GM18505 (cell line): ENCODE data around the gene KDM4C.
"Not testable (repeated sequence)": the region's sequence is repeated elsewhere in the genome, so short reads cannot be mapped to it uniquely, and the experiment has no call there.

ENCODE experiments used
- ATAC-seq: cut with Tn5 transposase; IDR thresholded peaks from one replicate; pipeline ENCODE4 v1.9.1; 2021; ENCODE audit not compliant: unreplicated experiment
- POLR2A ChIP-seq: IDR thresholded peaks from 4 replicates; pipeline ENCODE4 v1.6.1; 2011; ENCODE audit warnings: borderline replicate concordance; ENCODE audit not compliant: insufficient read depth, insufficient read length; ENCODE audit errors: extremely low read depth

Gene KDM4C

DNA sequence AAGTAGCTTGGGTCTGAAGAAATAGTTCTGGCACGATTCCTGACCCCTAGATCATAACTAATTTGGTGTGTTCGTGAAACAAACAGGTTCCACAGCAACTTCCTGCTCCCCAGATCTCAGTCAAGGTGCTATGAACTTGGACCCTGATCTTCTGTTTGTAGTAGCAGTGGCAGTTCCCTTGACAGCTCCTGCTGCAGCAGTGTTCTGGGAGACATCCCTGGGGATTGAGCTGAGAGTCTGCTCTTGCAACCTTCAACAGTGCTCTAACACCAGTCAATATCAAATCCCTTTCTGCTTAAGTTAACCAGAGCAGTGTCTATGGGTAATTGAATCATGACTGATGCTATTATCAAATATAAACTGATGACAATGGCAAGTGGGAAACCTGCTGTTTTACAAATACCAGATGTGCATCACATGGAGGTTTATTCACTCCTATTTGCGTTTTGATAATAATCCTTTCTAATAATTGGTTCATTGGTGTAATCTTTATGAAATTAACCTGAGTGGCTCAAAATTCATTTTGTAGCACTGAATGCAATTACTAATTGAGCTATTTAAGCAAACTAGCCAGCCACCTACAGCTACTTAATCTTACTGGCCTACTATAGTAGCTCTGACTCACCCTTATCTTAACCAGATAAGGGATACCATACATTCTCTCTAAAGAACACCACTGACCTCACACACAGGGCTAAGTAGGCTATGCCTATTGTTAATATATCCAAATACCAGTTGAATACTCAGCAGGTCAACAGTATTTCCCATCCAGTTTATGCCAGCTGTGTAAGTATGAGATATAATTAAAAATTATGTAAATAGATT lies 21.9 kb downstream of the KDM4C start:
- no peak for ATAC-seq
- TF ChIP-seq POLR2A, result no peak

DNA sequence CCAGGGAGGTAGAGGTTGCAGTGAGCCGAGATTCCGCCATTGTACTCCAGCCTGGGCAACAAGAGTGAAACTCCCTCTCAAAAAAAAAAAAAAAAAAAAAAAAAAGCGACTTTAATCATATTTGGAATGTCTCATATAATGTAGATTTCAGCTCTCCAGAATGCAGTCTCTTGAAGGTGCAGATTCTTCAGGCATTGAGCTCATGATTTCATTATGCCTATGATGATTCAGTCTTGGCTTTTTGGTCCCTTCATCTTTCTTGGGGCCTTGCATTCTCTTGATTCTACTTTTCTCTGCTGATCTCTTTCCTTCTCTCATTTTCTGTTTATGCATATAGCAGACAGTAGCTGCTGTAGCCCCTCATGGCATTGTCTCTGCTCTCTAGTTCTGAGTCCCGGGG lies 22.9 kb downstream of the KDM4C start:
- no peak for TF ChIP-seq POLR2A
- ATAC-seq, result no peak

DNA sequence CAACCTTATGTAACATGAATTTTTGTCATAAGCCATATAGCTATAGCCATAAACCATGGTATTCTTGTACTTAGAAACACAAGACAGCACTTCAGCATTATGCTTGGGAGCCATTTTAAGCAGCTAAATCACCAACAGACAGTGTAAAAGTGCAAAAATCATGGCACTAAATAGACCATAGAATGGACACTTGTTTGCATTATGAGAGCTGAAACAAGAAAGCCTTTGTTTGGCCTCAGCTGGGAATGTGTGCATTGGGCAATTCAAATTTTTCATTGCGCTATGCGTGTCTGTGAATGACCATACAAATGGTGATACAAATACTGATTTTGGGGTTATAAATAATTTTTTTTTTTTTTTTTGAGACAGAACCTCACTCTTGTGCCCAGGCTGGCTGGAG lies 23.7 kb downstream of the KDM4C start:
- ATAC-seq, result no peak
- no peak for TF ChIP-seq POLR2A

DNA sequence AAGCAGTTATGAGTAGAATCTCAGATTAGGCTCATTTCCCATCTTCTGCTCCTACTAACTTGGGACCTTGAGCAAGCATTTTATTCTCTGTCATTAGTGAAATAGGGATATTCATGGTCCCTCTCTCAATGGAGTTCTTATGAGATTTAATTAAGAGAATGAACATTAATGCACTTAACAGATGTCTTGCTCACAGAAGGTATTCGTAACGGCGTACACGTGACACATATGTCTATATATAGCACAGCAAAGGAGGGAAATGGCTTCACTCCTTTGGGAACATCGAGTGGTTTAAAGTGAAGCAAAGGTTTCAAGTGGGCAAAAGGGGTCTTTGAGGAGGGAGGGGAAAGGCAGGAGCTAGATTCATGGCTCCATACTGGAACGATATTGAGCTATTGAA lies 24.6 kb downstream of the KDM4C start:
- no peak for TF ChIP-seq POLR2A
- ATAC-seq, result no peak

DNA sequence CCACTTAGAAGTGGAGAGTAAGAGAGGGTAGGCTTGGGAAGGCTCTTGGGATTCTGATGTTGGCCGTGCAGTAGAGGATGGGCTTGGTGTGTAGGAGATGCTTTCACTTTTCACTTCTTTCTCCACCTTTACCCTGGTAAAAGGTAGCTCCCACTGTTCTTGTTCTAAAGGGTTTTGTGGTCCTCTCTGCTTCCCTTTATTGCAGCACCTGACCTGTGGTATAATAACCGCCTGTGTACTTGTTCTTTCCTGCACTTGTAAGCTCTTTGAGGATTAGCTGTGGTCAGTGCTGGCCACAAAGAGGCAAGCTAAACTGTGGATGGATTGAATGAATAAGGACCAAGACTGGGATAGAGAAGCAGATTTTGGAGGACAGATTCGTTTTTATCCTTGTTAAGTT lies 25.2 kb downstream of the KDM4C start:
- TF ChIP-seq POLR2A, result no peak
- ATAC-seq, result no peak

DNA sequence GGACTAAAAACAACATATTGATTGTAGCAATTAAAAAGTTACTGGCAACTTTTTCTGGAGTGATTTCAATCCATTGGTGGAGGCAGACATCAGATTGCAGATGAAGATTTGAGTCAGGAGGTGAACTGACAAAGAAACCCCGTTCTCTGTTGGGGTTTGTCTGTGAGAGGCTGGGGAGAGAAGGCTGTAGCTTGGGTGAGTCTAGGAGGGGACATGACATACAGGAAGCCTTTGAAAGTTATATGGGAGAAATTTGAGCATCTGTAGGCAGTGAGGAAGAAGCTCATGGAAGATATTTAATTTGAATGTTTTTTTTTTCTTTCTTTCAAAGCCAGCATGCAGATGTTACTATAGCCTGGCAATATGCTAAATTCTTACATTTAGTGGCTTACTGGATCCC lies 26.0 kb downstream of the KDM4C start:
- no peak for TF ChIP-seq POLR2A
- ATAC-seq, result no peak

DNA sequence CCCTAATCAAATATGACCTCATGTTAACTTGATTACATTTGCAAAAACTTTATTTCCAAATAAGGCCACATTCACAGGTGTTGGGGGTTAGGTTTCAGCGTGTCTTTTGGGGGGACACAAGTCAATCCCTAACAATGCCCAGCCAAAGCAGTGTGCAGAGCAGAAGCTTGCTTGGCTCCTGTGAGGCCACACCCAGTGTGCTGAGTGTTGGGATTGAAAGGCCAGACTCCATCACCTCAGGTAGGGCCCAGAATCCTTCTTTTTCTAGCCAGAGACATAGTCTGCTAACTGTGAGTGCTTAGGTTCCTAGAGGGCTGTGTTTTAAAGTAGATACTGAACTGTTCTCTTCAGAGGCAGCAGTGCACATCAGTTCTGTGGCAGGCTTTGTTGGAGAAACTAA lies 27.9 kb downstream of the KDM4C start:
- no peak for ATAC-seq
- TF ChIP-seq POLR2A, result no peak

DNA sequence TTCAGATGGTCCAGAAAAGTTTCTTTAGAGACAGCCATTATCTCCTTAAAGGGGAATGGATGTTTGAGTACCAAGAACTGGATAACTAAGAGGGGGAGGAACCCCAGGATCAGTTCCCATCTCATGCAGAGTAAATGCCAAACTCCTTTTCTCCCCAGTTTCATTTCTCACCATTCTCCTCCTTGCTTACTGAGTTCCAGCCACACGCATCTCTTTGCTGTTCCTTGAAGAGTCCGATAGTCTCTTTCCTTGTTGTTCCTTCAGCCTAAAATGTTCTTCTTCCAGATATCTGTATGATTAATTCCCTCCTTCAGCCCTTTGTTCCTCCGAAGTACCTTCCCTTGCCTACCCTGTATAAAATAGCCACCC lies 30.0 kb downstream of the KDM4C start:
- ATAC-seq, result no peak
- TF ChIP-seq POLR2A, result no peak

DNA sequence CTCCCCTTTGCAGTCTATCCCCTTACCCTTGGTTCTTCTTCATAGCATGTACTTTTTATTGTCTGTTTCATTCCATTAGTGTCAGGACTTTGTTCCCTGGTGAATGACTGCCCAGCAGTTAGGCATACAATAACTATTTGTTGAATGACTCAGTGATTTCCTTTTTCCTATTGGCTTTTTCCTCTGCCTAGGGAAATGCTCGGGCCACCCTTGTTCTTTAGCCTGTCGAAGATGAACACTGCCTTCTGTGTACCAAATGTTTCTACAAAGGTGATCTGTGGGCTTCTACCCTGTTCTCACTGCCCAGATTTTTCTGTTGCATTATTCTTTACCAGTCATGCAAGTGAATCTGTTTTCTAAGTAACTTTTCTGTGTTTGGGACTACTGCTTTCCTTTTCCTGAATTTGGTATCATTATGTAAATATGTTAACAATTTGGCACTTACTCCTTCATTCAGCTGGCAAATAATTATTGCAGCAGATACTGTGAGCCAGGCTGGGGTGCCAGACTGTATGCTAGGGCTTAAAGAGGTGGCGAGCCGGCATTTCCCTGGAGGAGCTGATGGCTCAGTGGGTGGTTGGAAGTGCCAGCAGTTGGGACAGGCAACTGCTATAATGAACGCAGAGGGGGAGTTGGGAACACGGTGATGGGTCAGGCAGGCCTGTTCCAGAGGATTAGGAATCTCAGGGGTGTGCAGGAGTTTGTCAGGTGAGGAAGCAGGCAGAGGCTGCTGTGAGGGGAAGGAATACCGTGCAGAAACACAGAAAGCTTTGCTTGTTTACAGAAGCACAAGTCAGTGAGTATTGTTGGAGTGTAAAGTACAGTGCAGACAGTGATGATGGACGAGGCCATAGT lies 30.6 kb downstream of the KDM4C start:
- no peak for ATAC-seq
- no peak for TF ChIP-seq POLR2A

DNA sequence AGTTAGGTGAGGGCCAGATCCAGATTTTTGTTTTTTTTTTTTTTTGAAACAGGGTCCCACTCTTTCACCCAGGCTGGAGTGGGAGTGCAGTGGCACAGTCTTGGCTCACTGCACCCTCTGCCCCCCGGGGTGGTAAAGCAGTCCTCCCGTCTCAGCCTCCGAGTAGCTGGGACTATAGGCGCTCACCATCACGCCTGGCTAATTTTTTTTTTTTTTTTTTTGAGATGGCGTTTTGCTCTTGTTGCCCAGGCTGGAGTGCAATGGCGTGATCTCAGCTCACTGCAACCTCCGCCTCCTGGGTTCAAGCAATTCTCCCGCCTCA lies 31.2 kb downstream of the KDM4C start:
- not testable (repeated sequence) for ATAC-seq

DNA sequence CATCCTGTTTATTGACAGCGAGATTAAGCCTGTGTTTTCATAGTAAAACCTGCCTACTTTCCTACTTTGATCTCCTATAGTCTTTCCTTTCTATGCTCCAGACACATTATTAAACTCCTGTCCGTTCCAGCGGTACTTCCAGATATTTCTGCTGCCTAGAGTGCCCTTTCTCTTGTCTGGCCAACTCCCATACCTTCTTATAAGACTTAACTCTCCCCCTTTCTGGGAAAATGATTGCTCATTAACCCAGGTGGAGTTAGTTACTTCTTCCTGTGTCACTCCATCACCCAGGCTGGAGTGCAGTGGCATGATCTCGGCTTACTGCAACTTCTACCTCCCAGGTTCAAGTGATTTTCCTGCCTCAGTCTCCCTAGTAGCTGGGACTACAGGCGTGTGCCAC lies 33.1 kb downstream of the KDM4C start:
- no peak for ATAC-seq

DNA sequence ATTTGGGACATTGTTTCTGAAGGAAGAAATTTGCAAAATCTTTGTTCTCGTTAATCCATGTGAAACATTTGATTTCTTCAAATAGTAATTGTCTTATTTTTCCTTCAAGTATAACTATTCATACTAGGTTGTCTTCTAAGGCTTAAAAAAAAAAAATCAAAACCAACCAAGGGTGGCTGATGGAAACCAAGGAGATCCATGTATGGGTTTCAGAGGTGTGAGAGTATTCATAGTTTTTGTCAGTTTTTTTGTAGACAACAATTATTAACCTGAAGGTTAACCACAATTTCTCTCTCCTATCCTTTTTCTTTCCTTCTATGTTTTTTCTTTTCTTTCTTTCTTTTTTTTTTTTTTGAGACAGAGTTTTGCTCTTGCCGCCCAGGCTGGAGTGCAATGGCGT lies 35.4 kb downstream of the KDM4C start:
- TF ChIP-seq POLR2A, result no peak
- no peak for ATAC-seq

More for the DNA sequence above, 33.1 kb downstream of the KDM4C start:
- no peak for TF ChIP-seq POLR2A

DNA sequence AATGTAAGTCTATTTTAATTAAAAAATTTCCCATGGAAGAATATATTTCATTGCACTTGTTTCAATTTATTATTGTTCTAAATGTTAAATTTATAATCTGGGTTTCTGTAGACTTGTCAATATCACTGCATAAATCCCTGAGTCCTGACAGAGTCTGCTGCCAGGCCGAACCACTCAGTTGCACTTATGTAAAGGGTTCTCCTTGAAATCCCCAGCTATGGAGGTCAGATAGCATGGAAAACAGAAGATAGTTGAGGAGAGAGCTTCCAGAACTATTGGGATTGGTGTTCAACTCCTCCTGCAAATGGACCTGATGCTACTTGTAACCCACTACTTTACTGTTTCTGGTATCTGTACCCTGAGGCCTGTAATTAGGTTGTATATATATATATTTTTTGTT lies 37.2 kb downstream of the KDM4C start:
- ATAC-seq, result no peak
- no peak for TF ChIP-seq POLR2A

DNA sequence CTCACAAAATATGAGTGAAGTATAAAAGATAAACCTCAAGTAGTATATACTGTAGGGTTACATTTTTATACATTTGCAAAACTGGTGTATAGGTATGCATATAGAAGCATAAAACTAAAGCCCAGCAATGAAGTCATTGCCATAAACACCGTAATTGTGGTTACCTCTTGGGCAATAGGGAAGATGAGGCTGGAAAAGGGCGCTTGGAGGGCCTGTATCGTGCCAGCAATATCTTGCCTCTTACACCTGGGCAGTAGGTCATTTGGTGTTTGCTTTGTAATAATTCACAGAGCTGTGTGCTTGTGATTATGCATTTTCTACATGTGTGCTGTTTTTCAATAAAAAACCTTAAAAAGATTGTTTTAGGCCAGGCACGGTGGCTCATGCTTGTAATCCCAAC lies 45.2 kb downstream of the KDM4C start:
- no peak for ATAC-seq
- TF ChIP-seq POLR2A, result no peak
